Measurements from ENCODE around the gene IFTAP. TPM values are rescaled to one million over a fixed set of nuclear protein-coding genes. Genes with fewer than 3 reads are reported as not detected.

Gene IFTAP
- total RNA-seq (2014; rRNA removed; shearing (Covaris generic)) = 13.0 and 25.8 TPM in 2 replicates

GRCh38 chr11:36594316-36594989 is at the start of gene IFTAP:
IFTAP (plus strand) TSS chr11:36594502; CDS start chr11:36610104, 15,602 bp downstream.

GRCh38 chr11:36567694-36568093 is 26.6 kb upstream of the IFTAP start, which contains the start of gene RAG1:
RAG1 (plus strand) TSS chr11:36568007; CDS start chr11:36573305, 5,298 bp downstream.

GRCh38 chr11:36598051-36598450 is 3.7 kb downstream of the IFTAP start, which contains the start of gene RAG2:
RAG2 (minus strand) TSS chr11:36598236; CDS start chr11:36594168, 4,068 bp downstream.

Other genes with a start within 250 kb of the IFTAP start
- 5.0 and 6.2 TPM in 2 replicates for gene TRAF6, start 84.2 kb upstream of the IFTAP start, total RNA-seq (2014; rRNA removed; shearing (Covaris generic))
- 0.45 and 0.69 TPM in 2 replicates for gene RAG1, start 26.5 kb upstream of the IFTAP start, total RNA-seq (2014; rRNA removed; shearing (Covaris generic))
- not detected in 2 replicates for gene RAG2, start 3.7 kb downstream of the IFTAP start, total RNA-seq (2014; rRNA removed; shearing (Covaris generic))